Activated CD8-positive, alpha-beta memory T cell treated with anti-CD3 and anti-CD28 coated beads for 4 hours (primary cell): ENCODE data around the gene ERP44.

Experiments
- DNase-seq, 2 donors: peaks; one replicate each; pipeline ENCODE4 v3.0.0-alpha.2; 2020; ENCODE audit warnings: low read depth in 2 of 2

ERP44 gene

GRCh38 chr9:99936947-99937587, 161.7 kb downstream of the ERP44 start:
- no peak for DNase-seq

GRCh38 chr9:99931155-99931840, 167.5 kb downstream of the ERP44 start:
- DNase-seq = no peak

GRCh38 chr9:99929652-99930051, 169.1 kb downstream of the ERP44 start:
- no peak for DNase-seq
